Retinal pigment epithelial cell (primary cell): ENCODE data around the gene KCNQ1.

Source experiments
- DNase-seq: peaks from one replicate; pipeline ENCODE4 v3.0.0-alpha.2; 2010; ENCODE audit warnings: low read depth
- H3K4me3 ChIP-seq: 2 replicates; pipeline ENCODE4 v1.5.1; 2011; ENCODE audit warnings: mild to moderate bottlenecking, low read length, control low read depth, moderate library complexity
- CTCF ChIP-seq: conservative IDR thresholded peaks from 2 replicates; pipeline ENCODE4 v1.5.1; 2011; ENCODE audit warnings: low read depth, low read length, control low read depth, inconsistent platforms

The KCNQ1 gene

GRCh38 chr11:2450321-2451041, 5.7 kb downstream of the KCNQ1 start:
- no peak for TF ChIP-seq CTCF
- no peak overlapping the region for H3K4me3 ChIP-seq
- no peak for DNase-seq

GRCh38 chr11:2451336-2451735, 6.5 kb downstream of the KCNQ1 start:
- no peak overlapping the region for H3K4me3 ChIP-seq
- no peak for TF ChIP-seq CTCF
- no peak for DNase-seq

GRCh38 chr11:2451916-2452315, 7.1 kb downstream of the KCNQ1 start:
- no peak for DNase-seq
- no peak overlapping the region for H3K4me3 ChIP-seq
- no peak for TF ChIP-seq CTCF

GRCh38 chr11:2452321-2453012, 7.7 kb downstream of the KCNQ1 start:
- DNase-seq: no peak
- H3K4me3 ChIP-seq: no peak overlapping the region
- TF ChIP-seq CTCF: no peak

GRCh38 chr11:2453436-2453835, 8.6 kb downstream of the KCNQ1 start:
- no peak for TF ChIP-seq CTCF
- DNase-seq: no peak
- no peak overlapping the region for H3K4me3 ChIP-seq

- no peak for DNase-seq
- no peak overlapping the region for H3K4me3 ChIP-seq
- TF ChIP-seq CTCF: no peak
Measured at GRCh38 chr11:2458321-2458720, 13.5 kb downstream of the KCNQ1 start.
